ENCODE data around the gene MX2.

The MX2 gene

GRCh38 chr21:41402796-41403195 is 41.0 kb downstream of the MX2 start:
- Histone ChIP-seq H3K4me3 (ENCODE audit: low read depth, low read length) (no peak overlapping the region), H3K27me3 (no peaks in the 10 kb centered on the region), H3K36me3 (no peaks in the 10 kb centered on the region), H3K9me3 (no peaks in the 10 kb centered on the region; the same call in 1 of the 2 replicates), H3K4me1 (no peaks in the 10 kb centered on the region)
- TF ChIP-seq CTCF (IDR thresholded peaks at IDR 0.05; ENCODE audit: low read depth, low read length): no peak
- no peak for DNase-seq

DNA sequence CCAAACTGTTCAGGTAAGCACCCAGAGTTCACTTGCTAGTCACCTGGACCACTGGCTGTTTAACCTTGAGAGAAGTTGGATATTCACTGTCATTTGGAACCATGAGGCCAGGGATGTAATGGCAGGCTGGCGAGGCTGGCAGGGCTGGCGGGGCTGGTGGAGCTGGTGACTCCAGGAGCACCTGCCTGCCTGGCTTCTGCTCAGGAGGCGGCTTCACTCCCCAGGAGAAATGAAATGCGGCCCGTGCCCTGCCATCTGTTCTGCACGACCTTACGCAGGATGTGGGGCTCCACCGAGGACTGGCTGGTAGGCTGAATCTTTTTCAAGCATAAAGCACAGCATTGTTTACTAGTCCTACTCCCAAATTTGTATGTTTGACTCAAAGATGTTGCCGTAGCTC is 41.5 kb downstream of the MX2 start:
- H3K4me3 ChIP-seq (ENCODE audit: low read depth, low read length): no peak overlapping the region
- H3K9me3 ChIP-seq: no peaks in the 10 kb centered on the region; the same call in 1 of the 2 replicates
- no peaks in the 10 kb centered on the region for H3K4me1 ChIP-seq
- TF ChIP-seq CTCF (IDR thresholded peaks at IDR 0.05; ENCODE audit: low read depth, low read length): no peak
- no peaks in the 10 kb centered on the region for H3K36me3 ChIP-seq
- DNase-seq: no peak
- no peaks in the 10 kb centered on the region for H3K27me3 ChIP-seq

DNA sequence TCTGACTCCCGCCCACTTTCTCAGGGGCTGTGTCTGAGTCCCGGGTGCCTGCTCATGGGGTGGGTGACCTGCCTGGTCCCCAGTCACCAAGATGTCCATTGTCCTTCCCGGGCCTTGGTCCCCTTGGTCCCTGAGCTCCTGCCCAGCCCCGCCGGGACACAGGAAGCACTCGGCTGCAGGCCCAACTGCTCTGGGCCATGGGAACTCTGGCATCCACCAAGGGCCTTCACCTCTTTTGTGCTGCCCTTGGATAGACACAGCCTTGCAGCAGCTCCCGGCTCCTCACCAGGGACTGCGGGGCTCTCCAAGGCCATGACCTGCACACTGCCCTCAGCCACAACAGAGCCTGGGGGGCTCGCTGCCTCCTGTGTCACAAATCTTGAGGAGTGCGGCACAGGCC is 42.1 kb downstream of the MX2 start:
- Histone ChIP-seq H3K36me3 (no peaks in the 10 kb centered on the region), H3K4me1 (no peaks in the 10 kb centered on the region), H3K27me3 (no peaks in the 10 kb centered on the region), H3K4me3 (ENCODE audit: low read depth, low read length) (no peak overlapping the region), H3K9me3 (no peaks in the 10 kb centered on the region)
- DNase-seq: no peak
- TF ChIP-seq CTCF (IDR thresholded peaks at IDR 0.05; ENCODE audit: low read depth, low read length): no peak

DNA sequence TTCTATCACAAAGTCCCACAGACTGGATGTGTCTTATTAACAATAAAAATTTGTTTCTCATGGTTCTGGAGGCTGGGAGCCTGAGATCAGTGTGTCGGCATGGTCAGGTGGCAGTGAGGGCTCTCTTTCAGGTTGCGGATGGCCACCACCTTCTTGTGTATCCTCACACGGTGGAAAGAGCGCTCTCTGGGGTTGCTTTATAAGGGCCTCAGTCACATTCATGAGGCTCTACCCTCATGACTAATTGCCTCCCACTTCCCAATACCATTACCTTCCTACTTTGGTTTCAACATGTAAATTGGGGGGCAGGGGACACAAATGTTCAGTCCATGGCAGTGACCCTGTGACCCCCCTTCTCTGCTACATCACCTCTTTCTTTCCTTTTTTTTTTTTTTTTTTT is 43.5 kb downstream of the MX2 start:
- H3K36me3 ChIP-seq: no peaks in the 10 kb centered on the region
- no peak for DNase-seq
- no peaks in the 10 kb centered on the region for H3K4me1 ChIP-seq
- no peak for TF ChIP-seq CTCF (IDR thresholded peaks at IDR 0.05; ENCODE audit: low read depth, low read length)
- no peak overlapping the region for H3K4me3 ChIP-seq (ENCODE audit: low read depth, low read length)
- no peaks in the 10 kb centered on the region for H3K27me3 ChIP-seq
- H3K9me3 ChIP-seq: no peaks in the 10 kb centered on the region

DNA sequence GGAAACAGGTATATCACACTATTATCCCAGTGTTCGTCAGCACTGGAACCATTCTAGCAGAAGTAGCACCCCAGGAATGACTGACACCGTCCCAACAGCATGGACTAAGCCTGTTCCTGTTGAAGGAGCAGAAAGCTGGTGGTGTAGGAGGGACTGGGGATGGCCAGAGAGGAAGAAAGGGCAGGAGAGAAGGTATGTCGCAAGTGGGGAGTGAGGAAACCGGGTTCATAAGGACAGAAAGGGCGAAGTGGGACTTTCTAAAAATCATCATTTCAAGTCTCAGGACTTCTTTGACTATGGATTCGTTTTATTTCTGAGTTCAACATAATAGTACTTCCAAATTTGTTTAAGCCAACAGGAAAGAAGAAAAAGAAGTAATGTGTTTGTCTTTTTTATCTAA is 44.5 kb downstream of the MX2 start:
- Histone ChIP-seq H3K36me3 (no peaks in the 10 kb centered on the region), H3K27me3 (no peaks in the 10 kb centered on the region), H3K4me3 (ENCODE audit: low read depth, low read length) (no peak overlapping the region), H3K9me3 (no peaks in the 10 kb centered on the region; the same call in 1 of the 2 replicates), H3K4me1 (no peaks in the 10 kb centered on the region)
- TF ChIP-seq CTCF (IDR thresholded peaks at IDR 0.05; ENCODE audit: low read depth, low read length): no peak
- no peak for DNase-seq

DNA sequence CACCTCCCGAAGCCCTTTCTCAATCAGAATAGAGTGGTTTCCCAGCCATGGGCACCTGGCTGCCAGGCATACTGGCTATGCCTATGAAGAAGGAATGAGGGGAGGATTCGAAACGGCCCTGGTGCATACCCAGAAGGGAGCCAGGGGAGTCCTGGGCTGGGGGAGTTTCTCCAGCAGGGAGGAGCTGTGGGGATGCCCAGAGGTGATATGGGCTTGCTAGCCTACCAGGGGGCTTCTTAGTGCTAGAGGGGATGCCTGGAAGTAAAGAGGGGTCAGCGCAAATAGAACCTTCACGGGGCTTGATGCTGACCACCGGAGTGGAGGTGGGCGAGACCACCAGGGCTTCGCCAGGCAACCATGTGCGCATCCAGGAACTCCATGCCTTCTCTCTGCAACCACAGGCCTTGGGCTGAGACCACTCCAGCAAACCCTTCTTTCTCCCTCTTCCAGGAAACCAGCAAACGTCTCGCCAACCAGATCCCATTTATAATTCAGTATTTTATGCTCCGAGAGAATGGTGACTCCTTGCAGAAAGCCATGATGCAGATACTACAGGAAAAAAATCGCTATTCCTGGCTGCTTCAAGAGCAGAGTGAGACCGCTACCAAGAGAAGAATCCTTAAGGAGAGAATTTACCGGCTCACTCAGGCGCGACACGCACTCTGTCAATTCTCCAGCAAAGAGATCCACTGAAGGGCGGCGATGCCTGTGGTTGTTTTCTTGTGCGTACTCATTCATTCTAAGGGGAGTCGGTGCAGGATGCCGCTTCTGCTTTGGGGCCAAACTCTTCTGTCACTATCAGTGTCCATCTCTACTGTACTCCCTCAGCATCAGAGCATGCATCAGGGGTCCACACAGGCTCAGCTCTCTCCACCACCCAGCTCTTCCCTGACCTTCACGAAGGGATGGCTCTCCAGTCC is 46.0 kb downstream of the MX2 start:
- H3K27me3 ChIP-seq: no peaks in the 10 kb centered on the region
- DNase-seq: no peak
- no peak for TF ChIP-seq CTCF (IDR thresholded peaks at IDR 0.05; ENCODE audit: low read depth, low read length)
- no peak overlapping the region for H3K4me3 ChIP-seq (ENCODE audit: low read depth, low read length)
- H3K4me1 ChIP-seq: no peaks in the 10 kb centered on the region
- no peaks in the 10 kb centered on the region; the same call in 1 of the 2 replicates for H3K9me3 ChIP-seq
- H3K36me3 ChIP-seq: no peaks in the 10 kb centered on the region

Measured in BE2C (cell line).